Uterus (tissue), 2 donors: ENCODE results near the gene SENP6.

Experiments used
- CTCF ChIP-seq, 4 experiments: fragments of 200-600 bp in 2 of 4; fragments of 450-650 bp in 2 of 4; sonication (generic) in 2 of 4; IDR thresholded peaks; one replicate each; pipeline ENCODE4 v1.5.1; 2016 to 2019; ENCODE audit warnings: antibody characterized with exemption in 4 of 4, mild to moderate bottlenecking in 2 of 4, moderate library complexity in 1 of 4
- POLR2A ChIP-seq, 2 donors: fragments of 450-650 bp; IDR thresholded peaks; one replicate each; pipeline ENCODE4 v1.6.1; 2016; ENCODE audit warnings: antibody characterized with exemption in 2 of 2, mild to moderate bottlenecking in 1 of 2, moderate library complexity in 1 of 2

- no peak for TF ChIP-seq POLR2A (IDR thresholded peaks at IDR 0.05)
- TF ChIP-seq CTCF (IDR thresholded peaks at IDR 0.05), result no peak
Observed at GRCh38 chr6:75746221-75746620, 144.5 kb downstream of the SENP6 start.
